H1 (cell line): Measurements from ENCODE around the gene CDKN2AIP. TPM values are rescaled to one million over a fixed set of nuclear protein-coding genes. Genes with fewer than 3 reads are reported as not detected.

Source experiments
- CHD1 ChIP-seq: IDR thresholded peaks from 2 replicates; pipeline ENCODE4 v1.6.1; 2012; ENCODE audit warnings: low read depth, low read length, improper control_type of control experiment
- CHD7 ChIP-seq: fragments of 300-600 bp; sonication (generic); IDR thresholded peaks from 2 replicates; pipeline ENCODE4 v1.7.1; 2012; ENCODE audit warnings: low read length, moderate library complexity, mild to moderate bottlenecking, inconsistent platforms; ENCODE audit not compliant: insufficient replicate concordance
- HDAC6 ChIP-seq: IDR thresholded peaks from one replicate; pipeline ENCODE4 v1.7.1; 2012; ENCODE audit warnings: low read depth, mild to moderate bottlenecking, inconsistent platforms, low read length, moderate library complexity
- KDM5A ChIP-seq: fragments of 200-600 bp; IDR thresholded peaks from 2 replicates; pipeline ENCODE4 v1.7.1; 2012; ENCODE audit warnings: mild to moderate bottlenecking, low read length, inconsistent platforms, mixed read lengths
- SUZ12 ChIP-seq: fragments of 200-600 bp; sonication (generic); IDR thresholded peaks from 2 replicates; pipeline ENCODE4 v1.6.1; 2012; ENCODE audit warnings: mild to moderate bottlenecking, inconsistent platforms, low read length, moderate library complexity, mixed read lengths
- TBP ChIP-seq: IDR thresholded peaks from 2 replicates; pipeline ENCODE4 v1.6.1; 2011; ENCODE audit warnings: low read depth, low read length, improper control_type of control experiment
- polyA plus RNA-seq, 7 experiments: library from polyadenylated mRNA; depleted of rRNA in 3 of 7; stranded (reverse) in 5 of 7; unstranded in 2 of 7; fragments of >200 nt in 5 of 7; fragments of 200-250 nt in 2 of 7; gene quantifications; 1 replicate in 5 of 7; 2 replicates in 1 of 7; 4 replicates in 1 of 7; pipeline versions ENCODE4 v1.2.1 to v1.2.3, GENCODE V29; 2011 to 2013; ENCODE audit warnings: missing spikeins in 2 of 7, mixed read lengths in 2 of 7
- total RNA-seq: library from RNA; stranded (reverse); fragmentation: NEBNext Ultra II Directional; extraction: Animal tissue kit (Norgen Biotek cat#: 25700); gene quantifications from 2 replicates; pipeline ENCODE4 v1.2.1, GENCODE V29; 2021
- TF ChIP-seq, protein P1 (sequence below): IDR thresholded peaks from 2 replicates; pipeline ENCODE4 v1.6.1; 2012; ENCODE audit warnings: inconsistent platforms
- TF ChIP-seq, protein P2 (sequence below): IDR thresholded peaks from 2 replicates; pipeline ENCODE4 v1.6.1; 2012; ENCODE audit warnings: inconsistent platforms

The CDKN2AIP gene
- total and polyA plus RNA-seq, 2 of the 8 experiments (the other 6 are each of a cell fraction or from before 2014, with no cell fraction given), result 6.0 to 14.0 TPM

- TF ChIP-seq CHD7, result no peak
- TF ChIP-seq HDAC6, result no peak
- TF ChIP-seq TBP, result no peak
- TF ChIP-seq, protein P1, sequence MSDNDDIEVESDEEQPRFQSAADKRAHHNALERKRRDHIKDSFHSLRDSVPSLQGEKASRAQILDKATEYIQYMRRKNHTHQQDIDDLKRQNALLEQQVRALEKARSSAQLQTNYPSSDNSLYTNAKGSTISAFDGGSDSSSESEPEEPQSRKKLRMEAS, result no peak
- TF ChIP-seq, protein P2, sequence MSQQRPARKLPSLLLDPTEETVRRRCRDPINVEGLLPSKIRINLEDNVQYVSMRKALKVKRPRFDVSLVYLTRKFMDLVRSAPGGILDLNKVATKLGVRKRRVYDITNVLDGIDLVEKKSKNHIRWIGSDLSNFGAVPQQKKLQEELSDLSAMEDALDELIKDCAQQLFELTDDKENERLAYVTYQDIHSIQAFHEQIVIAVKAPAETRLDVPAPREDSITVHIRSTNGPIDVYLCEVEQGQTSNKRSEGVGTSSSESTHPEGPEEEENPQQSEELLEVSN, result no peak
- no peak for TF ChIP-seq KDM5A
- no peak for TF ChIP-seq CHD1
- no peak for TF ChIP-seq SUZ12
Measured at GRCh38 chr4:183492791-183493222, 48.4 kb downstream of the CDKN2AIP start (continued).
